ENCODE results near the gene ZNF710.

ZNF710 gene

GRCh38 chr15:90020021-90020735 lies 19.1 kb downstream of the ZNF710 start:
- DNase-seq: no peak

- DNase-seq: no peak
These were observed 19.9 kb downstream of the ZNF710 start for GRCh38 chr15:90020936-90021507.

- DNase-seq: no peak
These were observed 21.2 kb downstream of the ZNF710 start for GRCh38 chr15:90022345-90022744.

- no peak for DNase-seq
These were observed 22.0 kb downstream of the ZNF710 start for GRCh38 chr15:90022905-90023700.

GRCh38 chr15:90024406-90024805 lies 23.3 kb downstream of the ZNF710 start:
- no peak for DNase-seq

- DNase-seq: no peak
These were observed 24.4 kb downstream of the ZNF710 start for GRCh38 chr15:90025489-90026033.

GRCh38 chr15:90028376-90028944 lies 27.3 kb downstream of the ZNF710 start:
- DNase-seq: no peak

GRCh38 chr15:90029024-90029423 lies 27.9 kb downstream of the ZNF710 start:
- no peak for DNase-seq

GRCh38 chr15:90030376-90030775 lies 29.3 kb downstream of the ZNF710 start:
- DNase-seq: no peak

GRCh38 chr15:90031231-90031791 lies 30.2 kb downstream of the ZNF710 start:
- DNase-seq: no peak

- no peak for DNase-seq
These were observed 31.9 kb downstream of the ZNF710 start for GRCh38 chr15:90033006-90033405.

- DNase-seq: no peak
These were observed 32.3 kb downstream of the ZNF710 start for GRCh38 chr15:90033448-90033847.

GRCh38 chr15:90035095-90035839 lies 34.1 kb downstream of the ZNF710 start:
- DNase-seq: peak; percentile 17

- no peak for DNase-seq
These were observed 34.7 kb downstream of the ZNF710 start for GRCh38 chr15:90035840-90036230.

- DNase-seq: no peak
These were observed 35.2 kb downstream of the ZNF710 start for GRCh38 chr15:90036343-90036742.

GRCh38 chr15:90036806-90037510 lies 35.8 kb downstream of the ZNF710 start:
- no peak for DNase-seq

- no peak for DNase-seq
These were observed 36.4 kb downstream of the ZNF710 start for GRCh38 chr15:90037511-90037860.

- no peak for DNase-seq
These were observed 37.0 kb downstream of the ZNF710 start for GRCh38 chr15:90037961-90038631.

GRCh38 chr15:90038632-90039095 lies 37.5 kb downstream of the ZNF710 start:
- DNase-seq: no peak

GRCh38 chr15:90039996-90040395 lies 38.9 kb downstream of the ZNF710 start:
- no peak for DNase-seq

GRCh38 chr15:90040618-90041017 lies 39.5 kb downstream of the ZNF710 start:
- DNase-seq: no peak
